HUES48 (cell line): ENCODE results near the gene ACAD8.
A peak's percentile ranks its signal among the peaks of the same experiment; 100 is the strongest.

Experiments
- H3K27ac ChIP-seq: one replicate; pipeline ENCODE4 v1.7.0; 2013; ENCODE audit warnings: low read depth, low read length, inconsistent platforms
- H3K27me3 ChIP-seq: 2 replicates; pipeline ENCODE4 v1.6.1; 2013; ENCODE audit warnings: mild to moderate bottlenecking, low read length; ENCODE audit not compliant: control insufficient read depth, insufficient read depth
- H3K36me3 ChIP-seq: 2 replicates; pipeline ENCODE4 v1.6.1; 2013; ENCODE audit warnings: low read length; ENCODE audit not compliant: control insufficient read depth, insufficient read depth
- H3K4me1 ChIP-seq: 2 replicates; pipeline ENCODE4 v1.6.1; 2013; ENCODE audit warnings: mild to moderate bottlenecking, low read length; ENCODE audit not compliant: control insufficient read depth, insufficient read depth
- H3K4me3 ChIP-seq: 2 replicates; pipeline ENCODE4 v1.5.1; 2013; ENCODE audit warnings: mild to moderate bottlenecking, low read depth, low read length
- H3K9ac ChIP-seq: 2 replicates; pipeline ENCODE4 v1.6.1; 2013; ENCODE audit warnings: mild to moderate bottlenecking, low read depth, low read length, moderate library complexity
- H3K9me3 ChIP-seq: 2 replicates; pipeline ENCODE4 v1.6.1; 2013; ENCODE audit warnings: low read length; ENCODE audit not compliant: control insufficient read depth, insufficient read depth

The ACAD8 gene

GRCh38 chr11:134253188-134253993 is at the start of gene ACAD8, which contains the start of gene THYN1:
Gene ACAD8, plus strand, starts transcription at chr11:134253568. Its CDS starts 33 bp downstream, at chr11:134253601.
Gene THYN1, minus strand, starts transcription at chr11:134253352. Its CDS starts 470 bp downstream, at chr11:134252882.
- peak within 1 kb of the TSS; percentile 61 for H3K9ac ChIP-seq
- no peaks in the 10 kb centered on the region for H3K27me3 ChIP-seq
- H3K4me1 ChIP-seq: peaks cover 21% of the 10 kb centered on the region
- peak within 1 kb of the TSS; percentile 87 for H3K4me3 ChIP-seq
- H3K9me3 ChIP-seq: no peaks in the 10 kb centered on the region
- H3K27ac ChIP-seq: peak within 1 kb of the TSS; percentile 72
- H3K36me3 ChIP-seq: peaks cover 48% of the 10 kb centered on the region

DNA sequence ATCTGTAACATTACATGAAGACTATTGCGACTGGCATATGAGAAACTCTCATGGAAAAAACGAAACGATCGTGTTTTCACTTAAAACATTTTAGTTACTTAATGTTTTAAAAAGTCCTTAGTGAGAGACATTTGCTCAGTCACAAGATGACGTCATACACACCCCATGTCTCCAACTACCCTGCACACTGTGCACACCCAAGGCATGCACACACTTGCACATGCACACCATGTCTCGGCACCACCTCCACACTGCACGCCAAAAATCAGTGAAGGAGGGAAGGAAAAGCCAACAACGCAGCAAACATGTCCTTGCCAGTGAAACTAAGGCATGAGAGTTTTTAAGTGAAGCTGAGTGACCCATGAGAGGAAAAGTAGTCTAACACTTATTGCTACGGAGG is 47.6 kb upstream of the ACAD8 start:
- H3K27ac ChIP-seq: no peak overlapping the region
- H3K9ac ChIP-seq: no peak overlapping the region
- no peaks in the 10 kb centered on the region for H3K9me3 ChIP-seq
- H3K4me3 ChIP-seq: no peak overlapping the region
- H3K27me3 ChIP-seq: no peaks in the 10 kb centered on the region
- H3K36me3 ChIP-seq: peaks cover 95% of the 10 kb centered on the region
- no peaks in the 10 kb centered on the region for H3K4me1 ChIP-seq

DNA sequence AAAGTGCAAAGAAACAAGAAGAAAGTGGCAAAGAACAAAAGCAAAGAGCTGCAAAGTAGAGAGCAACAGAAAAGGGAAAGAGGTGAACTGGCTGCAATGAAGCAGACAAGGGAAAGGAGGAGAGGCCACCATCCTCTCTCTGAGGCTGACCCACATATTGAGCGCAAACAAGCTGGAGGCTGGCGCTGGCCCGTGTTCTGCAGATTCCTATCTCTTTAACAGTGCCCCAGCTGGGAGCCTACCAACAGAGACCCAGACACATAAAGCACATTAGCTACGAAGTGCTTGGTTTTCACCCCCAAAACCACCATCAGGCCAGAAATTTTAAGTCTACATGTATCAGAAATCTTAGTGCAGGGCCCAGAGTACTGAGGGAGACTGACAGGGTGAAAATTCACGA is 47.2 kb upstream of the ACAD8 start:
- Histone ChIP-seq H3K36me3 (peaks cover 94% of the 10 kb centered on the region), H3K9me3 (no peaks in the 10 kb centered on the region), H3K4me1 (no peaks in the 10 kb centered on the region), H3K27ac (no peak overlapping the region), H3K9ac (no peak overlapping the region), H3K27me3 (no peaks in the 10 kb centered on the region), H3K4me3 (no peak overlapping the region)

- Histone ChIP-seq H3K9ac (no peak overlapping the region), H3K27me3 (no peaks in the 10 kb centered on the region), H3K27ac (no peak overlapping the region), H3K36me3 (peaks cover 92% of the 10 kb centered on the region), H3K4me3 (no peak overlapping the region), H3K9me3 (no peaks in the 10 kb centered on the region), H3K4me1 (no peaks in the 10 kb centered on the region)
Observed at GRCh38 chr11:134207538-134208239, 45.7 kb upstream of the ACAD8 start.

GRCh38 chr11:134215836-134216235 is 37.5 kb upstream of the ACAD8 start:
- H3K36me3 ChIP-seq: peaks cover 87% of the 10 kb centered on the region
- no peak overlapping the region for H3K27ac ChIP-seq
- H3K4me3 ChIP-seq: no peak overlapping the region
- H3K9ac ChIP-seq: no peak overlapping the region
- no peaks in the 10 kb centered on the region for H3K4me1 ChIP-seq
- H3K27me3 ChIP-seq: no peaks in the 10 kb centered on the region
- H3K9me3 ChIP-seq: no peaks in the 10 kb centered on the region

DNA sequence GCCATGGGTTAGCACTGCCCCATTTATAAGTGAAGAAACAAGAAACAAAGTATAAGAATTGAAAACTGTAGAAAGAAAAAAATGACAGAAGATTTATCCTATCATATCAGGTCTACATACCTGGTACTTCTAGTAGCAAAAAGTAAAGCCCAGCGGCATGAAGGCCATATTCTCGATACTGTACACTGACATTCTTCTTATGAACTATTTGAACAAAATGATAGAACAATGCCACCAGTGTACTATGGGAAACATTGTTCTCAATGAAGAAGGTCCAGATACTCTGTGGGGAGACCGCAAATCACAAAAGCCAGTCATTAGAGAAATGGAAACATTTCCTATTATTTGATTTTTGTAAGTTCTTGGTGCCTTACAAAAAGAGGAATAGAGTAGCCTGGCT is 36.6 kb upstream of the ACAD8 start:
- Histone ChIP-seq H3K27ac (no peak overlapping the region), H3K27me3 (no peaks in the 10 kb centered on the region), H3K9me3 (no peaks in the 10 kb centered on the region), H3K9ac (no peak overlapping the region), H3K36me3 (peaks cover 80% of the 10 kb centered on the region), H3K4me3 (no peak overlapping the region), H3K4me1 (no peaks in the 10 kb centered on the region)

DNA sequence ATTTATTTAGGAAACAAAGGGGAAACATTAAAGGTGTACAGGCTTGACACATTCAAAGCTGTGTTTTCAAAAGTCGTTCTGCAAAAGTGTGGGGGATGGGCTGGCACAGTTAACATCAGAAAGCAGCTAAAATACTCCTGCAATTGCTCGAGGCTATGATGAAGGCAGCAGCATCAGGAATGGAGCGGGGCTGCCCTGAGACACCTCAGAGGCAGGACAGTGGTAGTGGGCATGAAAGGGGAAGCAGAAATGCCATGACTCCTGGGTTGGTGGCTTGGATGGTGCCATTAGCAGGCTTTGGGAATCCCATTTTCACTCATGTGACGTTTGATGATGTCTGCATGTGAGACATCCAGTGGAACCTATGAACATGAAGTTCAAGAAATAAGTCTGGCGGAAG is 30.2 kb upstream of the ACAD8 start:
- H3K27ac ChIP-seq: no peak overlapping the region
- no peak overlapping the region; the same call in 1 of the 2 replicates for H3K9ac ChIP-seq
- no peaks in the 10 kb centered on the region for H3K27me3 ChIP-seq
- peaks cover 26% of the 10 kb centered on the region for H3K36me3 ChIP-seq
- no peaks in the 10 kb centered on the region for H3K9me3 ChIP-seq
- H3K4me3 ChIP-seq: peak overlapping the region; percentile 83
- peaks cover 11% of the 10 kb centered on the region for H3K4me1 ChIP-seq

GRCh38 chr11:134223836-134224709 is 29.3 kb upstream of the ACAD8 start, which contains the start of the genes NCAPD3 and VPS26B:
Gene NCAPD3, minus strand, starts transcription at chr11:134223967. Its CDS starts 41 bp downstream, at chr11:134223926.
Gene VPS26B, plus strand, starts transcription at chr11:134224671. Its CDS starts 452 bp downstream, at chr11:134225123.
- H3K9ac ChIP-seq: peak within 1 kb of the TSS; percentile 9
- peak within 1 kb of the TSS; percentile 62 for H3K27ac ChIP-seq
- no peaks in the 10 kb centered on the region for H3K9me3 ChIP-seq
- H3K4me3 ChIP-seq: peak within 1 kb of the TSS; percentile 83
- H3K27me3 ChIP-seq: no peaks in the 10 kb centered on the region
- H3K4me1 ChIP-seq: peaks cover 11% of the 10 kb centered on the region
- H3K36me3 ChIP-seq: peaks cover 17% of the 10 kb centered on the region

DNA sequence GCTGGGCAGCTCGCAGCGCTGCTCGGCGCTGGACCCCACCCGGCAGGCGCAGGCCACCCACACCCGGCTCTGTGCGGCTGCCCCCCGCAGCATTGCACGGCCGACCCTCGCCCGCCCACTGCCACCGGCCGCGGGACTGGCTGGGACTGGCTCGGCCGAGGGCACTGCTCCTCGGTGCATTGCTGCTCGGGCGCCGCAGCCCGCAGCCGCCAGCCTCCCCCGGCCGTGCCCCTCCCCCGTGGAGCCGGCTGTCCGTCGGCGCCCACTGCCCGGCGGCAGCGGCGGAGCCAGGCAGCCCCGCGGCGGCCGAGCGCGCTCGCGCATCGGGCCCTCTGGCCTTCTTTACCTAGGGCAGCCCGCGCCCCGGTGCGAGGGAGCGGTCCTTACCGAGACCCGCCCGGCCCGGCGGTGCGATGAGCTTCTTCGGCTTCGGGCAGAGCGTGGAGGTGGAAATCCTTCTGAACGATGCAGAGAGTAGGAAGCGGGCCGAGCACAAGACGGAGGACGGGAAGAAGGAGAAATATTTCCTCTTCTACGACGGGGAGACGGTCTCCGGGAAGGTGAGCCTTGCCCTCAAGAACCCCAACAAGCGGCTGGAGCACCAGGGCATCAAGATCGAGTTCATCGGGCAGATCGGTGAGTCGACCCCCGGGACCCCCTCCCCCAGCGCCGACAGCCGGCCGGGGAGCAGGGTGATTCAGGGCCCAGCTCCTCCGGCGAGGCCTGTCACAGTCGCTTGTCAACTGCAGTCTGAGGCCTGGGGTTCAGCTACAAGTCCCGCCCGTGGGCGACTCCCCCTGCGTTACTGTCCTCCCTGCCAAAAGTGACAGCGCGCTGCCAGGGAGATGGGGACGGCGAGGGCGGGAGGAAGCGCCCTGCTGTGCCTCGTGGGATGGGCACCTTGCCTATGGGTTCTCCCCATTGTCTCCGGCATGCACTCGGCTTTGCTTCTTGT is 28.4 kb upstream of the ACAD8 start:
- Histone ChIP-seq H3K4me3 (peak overlapping the region; percentile 83), H3K9me3 (no peaks in the 10 kb centered on the region), H3K9ac (no peak overlapping the region), H3K27me3 (no peaks in the 10 kb centered on the region), H3K36me3 (peaks cover 8% of the 10 kb centered on the region), H3K27ac (no peak overlapping the region), H3K4me1 (peaks cover 11% of the 10 kb centered on the region)
